Common myeloid progenitor, CD34-positive (primary cell): ENCODE data around the gene OR4K14.
"Not testable (repeated sequence)": the region's sequence is repeated elsewhere in the genome, so short reads cannot be mapped to it uniquely, and the experiment has no call there.

Source experiments
- CTCF ChIA-PET: fragments of 350-600 bp; sonication (Branson Sonifier 250); formaldehyde crosslinking; loops from one replicate; lab custom pipeline; 2021; ENCODE audit warnings: antibody characterized with exemption; lab: Charles Lee
- POLR2A ChIA-PET: fragments of 350-600 bp; sonication (Branson Sonifier 250); formaldehyde crosslinking; loops from one replicate; lab custom pipeline; 2021; ENCODE audit warnings: antibody characterized with exemption; lab: Charles Lee
- DNase-seq, 3 donors: peaks; one replicate each; pipeline versions ENCODE4 v3.0.0 to v3.0.0-alpha.2; 2013
- H3K27ac ChIP-seq, 2 experiments: 1 replicate in 1 of 2; 2 replicates in 1 of 2; pipeline ENCODE4 v1.7.0; 2013; ENCODE audit warnings: inconsistent platforms in 2 of 2, low read length in 2 of 2, mild to moderate bottlenecking in 2 of 2, low read depth in 1 of 2, moderate library complexity in 1 of 2; ENCODE audit not compliant: severe bottlenecking in 2 of 2, insufficient read depth in 1 of 2, poor library complexity in 1 of 2
- H3K27me3 ChIP-seq, 5 experiments: replicated peaks in 2 of 5; 1 replicate in 3 of 5; 2 replicates in 2 of 5; pipeline versions ENCODE4 v1.6.1 to v1.7.0; 2013; ENCODE audit warnings: low read length in 4 of 5, mild to moderate bottlenecking in 2 of 5, moderate library complexity in 2 of 5, inconsistent platforms in 1 of 5; ENCODE audit not compliant: insufficient read depth in 5 of 5, control insufficient read depth in 4 of 5
- H3K36me3 ChIP-seq, 4 experiments: 1 replicate in 2 of 4; 2 replicates in 2 of 4; pipeline versions ENCODE4 v1.6.1 to v1.7.0; 2013; ENCODE audit warnings: low read length in 3 of 4, control low read depth in 1 of 4, mild to moderate bottlenecking in 1 of 4; ENCODE audit not compliant: control insufficient read depth in 4 of 4, insufficient read depth in 4 of 4
- H3K4me1 ChIP-seq, 4 experiments: 1 replicate in 3 of 4; 2 replicates in 1 of 4; pipeline versions ENCODE4 v1.6.1 to v1.7.1; 2013; ENCODE audit warnings: low read length in 3 of 4, mild to moderate bottlenecking in 3 of 4, control low read depth in 1 of 4, inconsistent platforms in 1 of 4, moderate library complexity in 1 of 4; ENCODE audit not compliant: control insufficient read depth in 4 of 4, insufficient read depth in 4 of 4; ENCODE audit errors: control extremely low read depth in 1 of 4
- H3K4me3 ChIP-seq, 7 experiments: 1 replicate in 4 of 7; 2 replicates in 3 of 7; pipeline versions ENCODE4 v1.5.1 to v1.7.0; 2013; ENCODE audit warnings: mild to moderate bottlenecking in 7 of 7, low read length in 6 of 7, moderate library complexity in 6 of 7, inconsistent platforms in 2 of 7, low read depth in 2 of 7, control low read depth in 1 of 7; ENCODE audit not compliant: insufficient read depth in 4 of 7, control insufficient read depth in 1 of 7; ENCODE audit errors: extremely low read depth in 1 of 7
- H3K9me3 ChIP-seq, 5 experiments: 1 replicate in 4 of 5; 2 replicates in 1 of 5; pipeline versions ENCODE4 v1.6.1 to v1.7.1; 2013; ENCODE audit warnings: low read length in 4 of 5, mild to moderate bottlenecking in 2 of 5, inconsistent platforms in 1 of 5, low read depth in 1 of 5, moderate library complexity in 1 of 5; ENCODE audit not compliant: control insufficient read depth in 4 of 5, insufficient read depth in 2 of 5; ENCODE audit errors: control extremely low read depth in 1 of 5
- WGBS: methylation state at CpG from one replicate; pipeline ENCODE4 v1.1.5; 2013; ENCODE audit not compliant: insufficient coverage; 5-methylcytosine and 5-hydroxymethylcytosine counted together

OR4K14 gene

GRCh38 chr14:20008156-20008555, 11.0 kb downstream of the OR4K14 start:
- Histone ChIP-seq H3K27me3 (no peaks in the 10 kb centered on the region), H3K36me3 (no peaks in the 10 kb centered on the region), H3K4me1 (no peaks in the 10 kb centered on the region), H3K27ac (no peak overlapping the region), H3K9me3 (no peaks in the 10 kb centered on the region), H3K4me3 (no peak overlapping the region)
- ChIA-PET CTCF (no interaction called here), POLR2A (no interaction called here)
- no peak for DNase-seq

DNA sequence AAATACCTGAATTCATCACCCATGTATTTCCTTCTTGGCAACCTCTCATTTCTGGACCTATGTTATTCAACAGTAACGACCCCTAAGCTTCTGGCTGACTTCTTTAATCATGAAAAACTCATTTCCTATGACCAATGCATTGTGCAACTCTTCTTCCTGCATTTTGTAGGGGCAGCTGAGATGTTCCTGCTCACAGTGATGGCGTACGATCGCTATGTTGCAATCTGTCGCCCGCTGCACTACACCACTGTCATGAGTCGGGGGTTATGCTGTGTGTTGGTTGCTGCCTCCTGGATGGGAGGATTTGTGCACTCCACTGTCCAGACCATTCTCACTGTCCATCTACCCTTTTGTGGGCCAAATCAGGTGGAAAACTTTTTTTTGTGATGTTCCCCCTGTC, 16.8 kb downstream of the OR4K14 start:
- ChIA-PET POLR2A (no interaction called here), CTCF (no interaction called here)
- no peaks in the 10 kb centered on the region for H3K4me1 ChIP-seq
- no peak overlapping the region for H3K27ac ChIP-seq
- 69% methylated on average over 7 of the region's 7 CpGs for WGBS
- no peak overlapping the region for H3K4me3 ChIP-seq
- H3K27me3 ChIP-seq, result no peaks in the 10 kb centered on the region
- peak in 1 of 3 donors; percentile 2 for DNase-seq
- no peaks in the 10 kb centered on the region for H3K36me3 ChIP-seq
- H3K9me3 ChIP-seq, result no peaks in the 10 kb centered on the region

GRCh38 chr14:20001863-20002262, 17.2 kb downstream of the OR4K14 start, which contains the start of gene OR4Q2:
TSS of gene OR4Q2 (plus strand) at chr14:20002163.
- Histone ChIP-seq H3K27me3 (no peaks in the 10 kb centered on the region), H3K36me3 (no peaks in the 10 kb centered on the region), H3K27ac (no peak within 1 kb of the TSS), H3K9me3 (no peaks in the 10 kb centered on the region), H3K4me1 (no peaks in the 10 kb centered on the region), H3K4me3 (no peak within 1 kb of the TSS)
- no peak for DNase-seq
- ChIA-PET POLR2A (no interaction called here), CTCF (no interaction called here)

DNA sequence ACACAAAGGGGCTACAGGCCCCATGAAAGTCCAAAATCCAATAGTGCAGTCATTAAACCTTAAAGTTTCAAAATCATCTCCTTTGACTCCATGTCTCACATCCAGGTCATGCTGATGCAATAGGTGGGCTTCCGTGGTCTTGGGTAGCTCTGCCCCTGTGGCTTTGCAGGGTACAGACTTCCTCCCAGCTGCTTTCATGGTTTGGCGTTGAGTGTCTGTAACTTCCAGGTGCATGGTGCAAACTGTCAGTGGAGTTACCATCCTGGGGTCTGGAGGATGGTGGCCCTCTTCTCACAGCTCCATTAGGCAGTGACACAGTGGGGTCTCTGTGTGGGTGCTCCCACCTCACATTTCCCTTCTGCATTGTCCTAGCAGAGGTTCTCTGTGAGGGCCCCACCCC, 25.7 kb downstream of the OR4K14 start:
- H3K4me3 ChIP-seq, result no peak overlapping the region
- H3K27ac ChIP-seq, result no peak overlapping the region
- DNase-seq, result no peak
- CTCF ChIA-PET, result no interaction called here
- no peaks in the 10 kb centered on the region for H3K27me3 ChIP-seq
- H3K36me3 ChIP-seq, result no peaks in the 10 kb centered on the region
- no peaks in the 10 kb centered on the region for H3K9me3 ChIP-seq
- WGBS, result 60% methylated on average over 2 of the region's 2 CpGs
- no peaks in the 10 kb centered on the region for H3K4me1 ChIP-seq
- POLR2A ChIA-PET, result no interaction called here

DNA sequence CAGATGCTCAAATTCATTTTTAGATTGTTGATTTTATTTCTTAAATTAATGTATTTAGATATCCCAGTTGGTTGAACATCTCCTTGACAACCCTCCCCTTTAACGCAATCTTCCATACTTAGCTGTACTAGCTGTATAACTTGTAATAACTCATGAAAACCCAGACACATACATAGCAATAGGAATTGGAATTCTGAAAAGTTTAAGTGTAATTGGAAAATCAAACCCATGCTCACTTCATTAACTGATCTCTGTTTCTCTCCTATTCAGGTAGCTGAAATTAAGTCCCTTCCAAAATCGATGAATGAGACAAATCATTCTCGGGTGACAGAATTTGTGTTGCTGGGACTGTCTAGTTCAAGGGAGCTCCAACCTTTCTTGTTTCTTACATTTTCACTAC, 43.8 kb downstream of the OR4K14 start, which contains the start of gene OR4K15:
Gene OR4K15, plus strand, starts transcription at position 301 of the 400 bp plus-strand sequence. Its CDS starts 0 bp downstream, at position 301.
- no peaks in the 10 kb centered on the region for H3K9me3 ChIP-seq
- no peaks in the 10 kb centered on the region for H3K27me3 ChIP-seq
- no peak within 1 kb of the TSS for H3K4me3 ChIP-seq
- POLR2A ChIA-PET, result no interaction called here
- CTCF ChIA-PET, result no interaction called here
- H3K36me3 ChIP-seq, result no peaks in the 10 kb centered on the region
- DNase-seq, result no peak
- WGBS, result 100% methylated on average over 2 of the region's 3 CpGs
- H3K27ac ChIP-seq, result no peak within 1 kb of the TSS
- H3K4me1 ChIP-seq, result no peaks in the 10 kb centered on the region

- POLR2A ChIA-PET, result no interaction called here
- DNase-seq, result no peak
- Histone ChIP-seq H3K9me3 (no peaks in the 10 kb centered on the region), H3K4me1 (no peaks in the 10 kb centered on the region), H3K36me3 (no peaks in the 10 kb centered on the region), H3K27ac (no peak overlapping the region), H3K4me3 (no peak overlapping the region), H3K27me3 (no peaks in the 10 kb centered on the region)
- CTCF ChIA-PET, result no interaction called here
- WGBS, result no CpG with 5 or more reads among the region's 1 CpG
Observed at GRCh38 chr14:19974844-19975243, 44.3 kb downstream of the OR4K14 start.

DNA sequence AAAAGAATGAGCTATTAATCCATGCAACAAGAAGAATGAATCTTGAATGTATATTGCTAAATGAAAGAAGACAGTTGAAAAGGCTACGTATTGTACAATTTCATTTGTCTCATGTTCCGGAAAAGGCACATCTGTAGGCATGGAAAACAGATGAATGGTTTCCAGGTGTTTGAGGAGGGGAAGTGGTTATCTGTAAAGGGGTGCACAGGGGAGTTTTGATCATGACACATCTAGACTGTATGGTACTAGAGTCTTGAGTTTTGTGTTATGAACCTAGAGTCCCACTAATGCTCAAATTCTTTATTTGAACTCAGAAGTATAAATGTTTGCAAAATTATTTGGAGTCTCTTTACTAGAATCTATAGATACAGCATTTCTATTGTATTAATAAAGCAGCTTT, 49.4 kb downstream of the OR4K14 start:
- WGBS, result 77% methylated on average over 2 of the region's 2 CpGs
- H3K36me3 ChIP-seq, POLR2A ChIA-PET, CTCF ChIA-PET, H3K9me3 ChIP-seq, H3K4me1 ChIP-seq, DNase-seq, H3K27ac ChIP-seq, H3K4me3 ChIP-seq, H3K27me3 ChIP-seq: not testable (repeated sequence)
